ENCODE measurements around the gene SFSWAP. TPM values are rescaled to one million over a fixed set of nuclear protein-coding genes. Genes with fewer than 3 reads are reported as not detected.

The SFSWAP gene
- total RNA-seq, 1 donor from 2014 or later, result 81.2 TPM

- no peak for TF ChIP-seq CTCF (IDR thresholded peaks at IDR 0.05; ENCODE audit: partially characterized antibody, unreplicated experiment)
- Mint-ChIP-seq H3K36me3 (ENCODE audit: unreplicated experiment) (peaks cover 9% of the 10 kb centered on the region), H3K27ac (ENCODE audit: unreplicated experiment) (no peak overlapping the region), H3K27me3 (ENCODE audit: unreplicated experiment) (peaks cover 8% of the 10 kb centered on the region), H3K4me1 (ENCODE audit: low read depth, unreplicated experiment) (peaks cover 3% of the 10 kb centered on the region), H3K4me3 (ENCODE audit: unreplicated experiment) (no peak overlapping the region), H3K9me3 (ENCODE audit: unreplicated experiment) (peaks cover 1% of the 10 kb centered on the region)
- DNase-seq, result no peak
Observed at GRCh38 chr12:131671276-131671675, 39.6 kb upstream of the SFSWAP start.

DNA sequence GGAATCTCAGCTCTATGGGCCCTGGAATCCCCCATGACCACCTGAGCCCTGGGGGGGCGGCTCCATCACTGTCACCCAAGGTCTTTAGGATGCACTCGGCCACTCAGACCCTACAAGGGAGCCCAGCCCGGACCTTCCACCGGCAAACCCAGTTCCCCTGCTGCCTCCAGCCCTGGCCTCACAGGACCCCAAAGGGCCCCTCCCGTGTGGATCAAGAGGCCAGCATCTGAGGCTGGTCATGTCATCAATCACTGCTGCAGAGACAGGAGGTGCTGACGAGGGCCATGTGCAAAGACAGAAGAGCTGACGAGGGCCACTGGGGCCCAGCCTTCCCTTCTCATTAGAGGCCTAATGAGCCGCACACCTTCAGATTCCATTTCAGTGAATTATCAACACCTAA lies 39.0 kb upstream of the SFSWAP start:
- Mint-ChIP-seq H3K4me3 (ENCODE audit: unreplicated experiment) (no peak overlapping the region), H3K27ac (ENCODE audit: unreplicated experiment) (no peak overlapping the region), H3K36me3 (ENCODE audit: unreplicated experiment) (peaks cover 9% of the 10 kb centered on the region), H3K9me3 (ENCODE audit: unreplicated experiment) (peaks cover 1% of the 10 kb centered on the region), H3K27me3 (ENCODE audit: unreplicated experiment) (peaks cover 13% of the 10 kb centered on the region), H3K4me1 (ENCODE audit: low read depth, unreplicated experiment) (peaks cover 3% of the 10 kb centered on the region)
- no peak for TF ChIP-seq CTCF (IDR thresholded peaks at IDR 0.05; ENCODE audit: partially characterized antibody, unreplicated experiment)
- DNase-seq, result no peak

DNA sequence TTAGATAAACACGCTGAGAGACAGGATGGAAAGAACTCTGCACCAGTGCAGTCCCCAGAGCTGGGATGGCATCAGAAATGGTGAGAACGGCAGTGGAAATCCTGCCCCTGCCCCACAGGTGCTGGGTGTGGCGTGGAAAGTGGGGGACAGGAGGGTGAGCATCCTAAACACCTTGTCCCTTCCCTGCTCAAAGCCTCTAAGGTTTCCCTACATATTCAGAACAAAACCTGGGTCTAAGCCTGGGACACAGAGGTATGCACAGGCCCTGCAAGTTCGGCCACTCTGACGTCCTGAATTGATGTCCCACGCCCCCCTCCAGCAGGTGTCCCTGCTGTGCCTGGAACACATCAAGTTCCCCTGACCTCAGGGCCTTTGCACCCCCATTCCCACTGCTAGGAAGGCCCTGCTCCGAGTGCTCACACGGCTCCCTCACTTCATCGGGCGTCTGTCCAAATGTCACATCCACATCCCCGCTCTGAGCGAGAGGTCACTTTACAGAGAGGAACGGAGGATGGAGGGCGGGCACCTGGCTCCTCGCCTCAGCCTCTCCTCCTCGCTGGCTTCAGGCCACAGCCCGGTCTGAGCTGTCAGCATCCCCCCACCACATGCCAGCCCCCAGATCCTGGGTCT lies 38.5 kb upstream of the SFSWAP start:
- H3K9me3 Mint-ChIP-seq (ENCODE audit: unreplicated experiment), result peaks cover 1% of the 10 kb centered on the region
- TF ChIP-seq CTCF (IDR thresholded peaks at IDR 0.05; ENCODE audit: partially characterized antibody, unreplicated experiment), result no peak
- no peak overlapping the region for H3K4me3 Mint-ChIP-seq (ENCODE audit: unreplicated experiment)
- H3K27ac Mint-ChIP-seq (ENCODE audit: unreplicated experiment), result no peak overlapping the region
- peaks cover 9% of the 10 kb centered on the region for H3K36me3 Mint-ChIP-seq (ENCODE audit: unreplicated experiment)
- H3K4me1 Mint-ChIP-seq (ENCODE audit: low read depth, unreplicated experiment), result no peaks in the 10 kb centered on the region
- H3K27me3 Mint-ChIP-seq (ENCODE audit: unreplicated experiment), result peaks cover 13% of the 10 kb centered on the region
- DNase-seq, result no peak

DNA sequence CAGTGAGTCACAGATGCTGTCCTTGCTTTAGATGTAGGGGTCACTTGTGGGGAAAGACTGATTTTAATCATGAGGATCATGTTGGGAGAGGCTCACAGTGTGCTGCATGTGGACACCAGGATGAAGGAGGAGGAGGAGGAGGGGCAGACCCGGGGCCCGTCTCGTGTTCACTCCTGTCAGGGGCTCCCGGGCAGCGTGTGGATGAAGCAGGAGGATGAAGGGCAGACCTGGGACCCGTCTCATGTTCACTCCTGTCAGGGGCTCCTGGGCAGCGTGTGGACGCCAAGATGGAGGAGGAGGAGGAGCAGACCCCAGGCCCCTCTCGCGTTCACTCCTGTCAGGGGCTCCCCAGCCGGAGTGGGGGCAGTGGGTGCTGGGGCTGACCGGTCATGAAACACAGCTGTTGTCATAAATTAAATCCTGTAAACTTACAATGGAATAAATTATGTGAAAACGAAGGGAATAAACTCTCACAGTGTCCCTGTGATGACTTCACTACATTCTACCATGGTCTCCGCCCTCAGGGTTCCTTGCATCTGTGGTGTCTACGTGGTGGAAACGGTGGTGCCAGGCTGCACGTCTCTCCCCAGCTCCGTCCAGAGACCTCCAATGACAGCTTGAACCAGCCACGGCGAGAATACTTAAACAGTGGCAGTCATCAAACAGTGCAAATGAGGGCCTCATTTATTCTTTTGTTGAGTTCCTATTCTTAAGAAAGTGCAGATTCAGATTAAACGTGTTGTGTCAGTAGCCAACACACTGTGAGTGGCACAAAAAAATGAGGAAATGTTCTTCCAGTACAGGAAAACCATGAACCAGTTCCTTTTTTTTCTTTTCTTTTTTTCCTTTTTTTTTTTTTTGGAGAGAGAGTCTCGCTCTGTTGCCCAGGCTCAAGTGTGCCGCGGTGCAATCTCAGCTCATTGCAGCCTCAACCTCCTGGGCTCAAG lies 37.7 kb upstream of the SFSWAP start:
- Mint-ChIP-seq H3K36me3 (ENCODE audit: unreplicated experiment) (peaks cover 9% of the 10 kb centered on the region), H3K27me3 (ENCODE audit: unreplicated experiment) (peaks cover 15% of the 10 kb centered on the region), H3K9me3 (ENCODE audit: unreplicated experiment) (peaks cover 1% of the 10 kb centered on the region), H3K4me1 (ENCODE audit: low read depth, unreplicated experiment) (no peaks in the 10 kb centered on the region), H3K4me3 (ENCODE audit: unreplicated experiment) (no peak overlapping the region), H3K27ac (ENCODE audit: unreplicated experiment) (no peak overlapping the region)
- TF ChIP-seq CTCF (IDR thresholded peaks at IDR 0.05; ENCODE audit: partially characterized antibody, unreplicated experiment), result no peak
- DNase-seq, result no peak

GRCh38 chr12:131673888-131674257 lies 37.0 kb upstream of the SFSWAP start:
- no peak overlapping the region for H3K27ac Mint-ChIP-seq (ENCODE audit: unreplicated experiment)
- peaks cover 1% of the 10 kb centered on the region for H3K9me3 Mint-ChIP-seq (ENCODE audit: unreplicated experiment)
- H3K27me3 Mint-ChIP-seq (ENCODE audit: unreplicated experiment), result peaks cover 19% of the 10 kb centered on the region
- no peaks in the 10 kb centered on the region for H3K4me1 Mint-ChIP-seq (ENCODE audit: low read depth, unreplicated experiment)
- H3K4me3 Mint-ChIP-seq (ENCODE audit: unreplicated experiment), result no peak overlapping the region
- no peak for DNase-seq
- TF ChIP-seq CTCF (IDR thresholded peaks at IDR 0.05; ENCODE audit: partially characterized antibody, unreplicated experiment), result no peak
- peaks cover 9% of the 10 kb centered on the region for H3K36me3 Mint-ChIP-seq (ENCODE audit: unreplicated experiment)

Measured in glutamatergic neuron (in vitro differentiated cells).